Glutamatergic neuron (in vitro differentiated cells): ENCODE data around the gene CFP. TPM values are rescaled to one million over a fixed set of nuclear protein-coding genes. Genes with fewer than 3 reads are reported as not detected.
A peak's percentile ranks its signal among the peaks of the same experiment; 100 is the strongest.

Experiments
- DNase-seq: peaks from one replicate; pipeline ENCODE4 v3.0.0; 2022
- H3K27ac Mint-ChIP-seq: one replicate; pipeline ENCODE4 v1.8.0; 2020; ENCODE audit warnings: mild to moderate bottlenecking, mixed read lengths, inconsistent platforms; ENCODE audit not compliant: unreplicated experiment
- H3K27me3 Mint-ChIP-seq: one replicate; pipeline ENCODE4 v1.8.0; 2020; ENCODE audit warnings: mild to moderate bottlenecking, moderate library complexity, mixed read lengths, inconsistent platforms; ENCODE audit not compliant: unreplicated experiment
- H3K36me3 Mint-ChIP-seq: one replicate; pipeline ENCODE4 v1.8.0; 2020; ENCODE audit warnings: mild to moderate bottlenecking, mixed read lengths, inconsistent platforms; ENCODE audit not compliant: unreplicated experiment
- H3K4me1 Mint-ChIP-seq: one replicate; pipeline ENCODE4 v1.8.0; 2020; ENCODE audit warnings: mild to moderate bottlenecking, low read depth, mixed read lengths, inconsistent platforms; ENCODE audit not compliant: unreplicated experiment
- H3K4me3 Mint-ChIP-seq: one replicate; pipeline ENCODE4 v1.8.0; 2020; ENCODE audit warnings: mild to moderate bottlenecking, mixed read lengths, inconsistent platforms; ENCODE audit not compliant: unreplicated experiment
- H3K9me3 Mint-ChIP-seq: one replicate; pipeline ENCODE4 v1.8.0; 2020; ENCODE audit warnings: mild to moderate bottlenecking, moderate library complexity, mixed read lengths, inconsistent platforms; ENCODE audit not compliant: unreplicated experiment
- CTCF ChIP-seq: fragments of 200-600 bp; sonication (generic); IDR thresholded peaks from one replicate; pipeline ENCODE4 v1.5.0; 2021; ENCODE audit not compliant: partially characterized antibody, unreplicated experiment
- total RNA-seq: library from RNA; stranded (reverse); fragmentation: NEBNext Ultra II Directional; extraction: Animal tissue kit (Norgen Biotek cat#: 25700); gene quantifications from one replicate; pipeline ENCODE4 v1.2.1, GENCODE V29; 2021; ENCODE audit not compliant: unreplicated experiment

CFP gene
- total RNA-seq, 1 donor from 2014 or later = 0.49 TPM

DNA sequence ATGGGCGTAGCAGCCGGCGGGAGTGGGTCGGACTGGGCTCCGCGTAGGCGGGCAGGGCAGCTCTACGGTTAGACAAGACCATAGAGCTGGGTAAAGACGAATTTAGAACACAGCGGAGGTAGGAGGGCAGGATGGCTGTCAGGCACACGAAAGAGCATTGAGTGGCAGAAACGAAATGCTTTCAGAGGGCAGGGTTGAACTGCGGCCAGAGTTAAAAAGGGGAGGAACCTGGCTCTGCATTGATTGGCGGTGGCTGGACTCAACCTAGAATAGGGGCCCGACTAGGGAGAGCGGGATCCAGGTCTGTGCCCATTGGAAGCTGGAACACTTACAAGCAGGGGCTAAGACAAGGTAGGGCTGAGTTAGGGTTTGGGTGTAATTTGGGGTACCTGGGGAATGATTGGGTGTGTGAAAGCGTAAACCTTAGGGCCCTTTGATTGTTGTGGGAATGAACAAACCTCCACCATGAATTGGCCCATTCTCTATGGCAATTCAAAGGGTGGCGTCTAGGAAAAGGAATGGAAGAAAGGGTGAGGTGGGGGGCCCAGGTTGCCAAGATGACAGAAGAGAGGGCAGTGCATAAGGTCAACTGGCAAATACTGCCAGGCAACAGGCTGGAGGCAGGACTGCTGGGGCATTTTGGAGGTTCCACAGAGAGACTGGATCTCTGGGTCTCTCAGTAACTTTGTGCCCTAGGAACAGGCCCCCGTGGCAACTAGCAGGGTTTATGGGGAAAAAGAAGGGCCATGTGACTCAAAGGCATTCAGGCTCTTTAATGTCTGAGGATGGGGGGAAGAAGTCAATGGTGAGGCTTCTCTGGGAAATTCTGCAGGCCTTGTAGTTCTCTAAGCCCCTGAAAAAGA is 21.5 kb upstream of the CFP start:
- Mint-ChIP-seq H3K36me3 (no peaks in the 10 kb centered on the region), H3K27me3 (peaks cover 1% of the 10 kb centered on the region), H3K4me1 (peaks cover 7% of the 10 kb centered on the region), H3K9me3 (peaks cover 2% of the 10 kb centered on the region), H3K4me3 (peak overlapping the region; percentile 91), H3K27ac (peak overlapping the region; percentile 33)
- no peak for DNase-seq
- no peak for TF ChIP-seq CTCF

- Mint-ChIP-seq H3K9me3 (peaks cover 2% of the 10 kb centered on the region), H3K27me3 (peaks cover 1% of the 10 kb centered on the region), H3K36me3 (no peaks in the 10 kb centered on the region), H3K4me1 (peaks cover 7% of the 10 kb centered on the region), H3K27ac (peak within 1 kb of the TSS; percentile 33), H3K4me3 (peak within 1 kb of the TSS; percentile 91)
- no peak for TF ChIP-seq CTCF
- peak; percentile 88 for DNase-seq
These were observed 20.7 kb upstream of the CFP start, which contains the start of gene ELK1 for GRCh38 chrX:47650164-47651042. Gene ELK1 (minus strand): TSS chrX:47650563. CDS start chrX:47641441, 9,122 bp downstream.

DNA sequence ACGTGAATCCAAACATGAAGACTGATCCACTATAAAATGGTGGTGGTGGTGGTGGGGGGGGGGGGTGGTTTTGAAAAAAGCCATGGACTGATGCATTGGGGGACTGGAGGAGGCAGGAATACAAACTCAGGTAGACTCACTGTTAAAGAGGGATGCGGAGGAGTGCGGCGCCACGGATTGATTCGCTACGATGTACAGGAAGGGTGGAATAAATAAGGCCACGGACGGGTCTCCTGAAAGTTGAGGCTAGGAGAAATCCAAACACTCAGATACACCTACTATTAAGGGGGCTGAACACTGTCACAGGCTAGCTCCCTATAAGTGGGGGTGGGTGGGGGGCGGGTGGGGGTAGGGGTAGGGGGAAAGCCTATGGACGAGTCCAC is 20.0 kb upstream of the CFP start:
- Mint-ChIP-seq H3K4me3 (peak overlapping the region; percentile 85), H3K9me3 (peaks cover 2% of the 10 kb centered on the region), H3K4me1 (peaks cover 8% of the 10 kb centered on the region), H3K36me3 (no peaks in the 10 kb centered on the region), H3K27me3 (peaks cover 1% of the 10 kb centered on the region), H3K27ac (no peak overlapping the region)
- DNase-seq = no peak
- TF ChIP-seq CTCF = no peak

DNA sequence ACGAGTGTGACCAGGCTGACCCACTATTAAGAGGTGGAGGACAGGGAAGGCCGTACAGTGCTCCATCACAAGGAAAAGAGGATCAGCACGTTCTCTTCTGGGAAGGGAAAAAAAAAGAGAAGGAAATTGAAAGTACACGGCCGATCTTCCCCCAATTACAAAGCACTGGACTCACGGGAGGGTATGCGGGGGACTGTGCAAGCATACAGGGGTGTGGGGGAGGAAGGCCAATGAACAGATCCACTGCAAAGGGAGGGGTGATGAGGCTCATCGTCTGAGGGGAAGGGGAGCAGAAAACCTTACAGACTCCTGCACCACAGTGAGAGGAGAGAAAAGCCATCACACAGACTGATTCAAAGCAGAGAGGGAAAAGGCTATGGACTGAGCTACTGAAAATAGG is 19.5 kb upstream of the CFP start:
- H3K36me3 Mint-ChIP-seq = no peaks in the 10 kb centered on the region
- H3K9me3 Mint-ChIP-seq = peaks cover 2% of the 10 kb centered on the region

More for the DNA sequence above, 19.5 kb upstream of the CFP start:
- TF ChIP-seq CTCF = no peak
- Mint-ChIP-seq H3K4me1 (peaks cover 13% of the 10 kb centered on the region), H3K27ac (no peak overlapping the region), H3K27me3 (peaks cover 1% of the 10 kb centered on the region), H3K4me3 (peak overlapping the region; percentile 85)
- DNase-seq = no peak
